ENCODE measurements around the gene C1orf115. TPM values are rescaled to one million over a fixed set of nuclear protein-coding genes. Genes with fewer than 3 reads are reported as not detected.

Gene C1orf115
- polyA plus RNA-seq, 1 of the 3 experiments (the other 2 are of a cell fraction): 4.2 TPM

DNA sequence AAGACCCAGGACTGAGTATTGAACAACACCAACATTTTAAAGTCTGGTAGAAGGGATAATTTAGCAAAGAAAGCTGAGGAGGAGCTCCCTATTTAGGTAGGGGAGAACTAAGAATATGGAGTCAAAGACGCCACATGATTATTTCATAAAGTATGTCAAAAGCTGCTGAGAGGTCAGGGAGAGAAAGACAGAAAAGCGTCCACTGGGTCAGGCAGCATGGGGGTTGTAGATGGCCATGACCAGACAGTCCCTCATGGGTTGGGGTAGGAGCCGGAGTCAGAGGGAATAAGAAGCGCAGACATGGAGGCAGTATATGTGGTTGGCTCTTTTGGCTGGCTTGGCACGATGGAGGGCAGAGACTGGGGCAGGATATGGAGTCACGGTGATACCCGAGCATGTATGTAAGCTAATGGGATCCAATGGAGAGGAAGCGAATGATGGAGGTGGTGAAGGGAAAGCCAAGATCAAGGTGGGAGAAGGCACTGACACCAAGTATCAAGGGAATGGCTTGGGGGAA is 4.8 kb downstream of the C1orf115 start:
- 86% methylated on average over 8 of the region's 8 CpGs for WGBS (ENCODE audit: low lambda C conversion rate)
- no peak overlapping the region for H3K4me3 ChIP-seq (ENCODE audit: low read depth in 2 of 2, low read length in 1 of 2)
- H3K9ac ChIP-seq: no peak overlapping the region
- H3K9me2 ChIP-seq: no peaks in the 10 kb centered on the region
- peaks cover 0 to 4% of the 10 kb centered on the region in 2 experiments; a peak in 1 of 4 replicates for H3K4me1 ChIP-seq (ENCODE audit: control insufficient read depth in 1 of 2, insufficient read depth in 2 of 2, low read depth in 1 of 2, low read length in 1 of 2)
- no peaks in the 10 kb centered on the region for H3K79me2 ChIP-seq (ENCODE audit: insufficient read depth)
- TF ChIP-seq, protein P1, sequence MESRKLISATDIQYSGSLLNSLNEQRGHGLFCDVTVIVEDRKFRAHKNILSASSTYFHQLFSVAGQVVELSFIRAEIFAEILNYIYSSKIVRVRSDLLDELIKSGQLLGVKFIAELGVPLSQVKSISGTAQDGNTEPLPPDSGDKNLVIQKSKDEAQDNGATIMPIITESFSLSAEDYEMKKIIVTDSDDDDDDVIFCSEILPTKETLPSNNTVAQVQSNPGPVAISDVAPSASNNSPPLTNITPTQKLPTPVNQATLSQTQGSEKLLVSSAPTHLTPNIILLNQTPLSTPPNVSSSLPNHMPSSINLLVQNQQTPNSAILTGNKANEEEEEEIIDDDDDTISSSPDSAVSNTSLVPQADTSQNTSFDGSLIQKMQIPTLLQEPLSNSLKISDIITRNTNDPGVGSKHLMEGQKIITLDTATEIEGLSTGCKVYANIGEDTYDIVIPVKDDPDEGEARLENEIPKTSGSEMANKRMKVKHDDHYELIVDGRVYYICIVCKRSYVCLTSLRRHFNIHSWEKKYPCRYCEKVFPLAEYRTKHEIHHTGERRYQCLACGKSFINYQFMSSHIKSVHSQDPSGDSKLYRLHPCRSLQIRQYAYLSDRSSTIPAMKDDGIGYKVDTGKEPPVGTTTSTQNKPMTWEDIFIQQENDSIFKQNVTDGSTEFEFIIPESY (IDR thresholded peaks at IDR 0.05; ENCODE audit: borderline replicate concordance, low read depth): no peak
- TF ChIP-seq NFIC (IDR thresholded peaks at IDR 0.05; ENCODE audit: borderline replicate concordance): no peak
- TF ChIP-seq, protein P2, sequence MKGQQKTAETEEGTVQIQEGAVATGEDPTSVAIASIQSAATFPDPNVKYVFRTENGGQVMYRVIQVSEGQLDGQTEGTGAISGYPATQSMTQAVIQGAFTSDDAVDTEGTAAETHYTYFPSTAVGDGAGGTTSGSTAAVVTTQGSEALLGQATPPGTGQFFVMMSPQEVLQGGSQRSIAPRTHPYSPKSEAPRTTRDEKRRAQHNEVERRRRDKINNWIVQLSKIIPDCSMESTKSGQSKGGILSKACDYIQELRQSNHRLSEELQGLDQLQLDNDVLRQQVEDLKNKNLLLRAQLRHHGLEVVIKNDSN (IDR thresholded peaks at IDR 0.05; ENCODE audit: borderline replicate concordance, low read depth): no peak
- no peak for TF ChIP-seq TEAD4 (IDR thresholded peaks at IDR 0.05; ENCODE audit: borderline replicate concordance, insufficient read depth)
- no peak for TF ChIP-seq FOSL2 (IDR thresholded peaks at IDR 0.05; ENCODE audit: borderline replicate concordance, low read depth)
- no peak overlapping the region for H3K27ac ChIP-seq (ENCODE audit: low read depth in 2 of 2, low read length in 1 of 2)
- H3K36me3 ChIP-seq (replicated peaks in 1 of 2; ENCODE audit: control insufficient read depth in 1 of 2, insufficient read depth in 2 of 2, low read length in 1 of 2): no peaks in the 10 kb centered on the region
- ChIA-PET CTCF (interaction anchor here (2.1 to 2.7 kb wide), 2 partner anchors 38 to 82 kb away, joined by 10 to 16 read pairs; no protein-coding TSS in a partner anchor), POLR2A (no interaction called here)
- no peak overlapping the region for H2AFZ ChIP-seq (ENCODE audit: low read depth)
- H3K4me2 ChIP-seq: no peak overlapping the region
- no peaks in the 10 kb centered on the region for H3F3A ChIP-seq (replicated peaks; ENCODE audit: insufficient read depth)
- no peaks in the 10 kb centered on the region for H4K20me1 ChIP-seq (ENCODE audit: insufficient read depth)
- H3K9me3 ChIP-seq: no peaks in the 10 kb centered on the region
- DNase-seq: no peak
- no peaks in the 10 kb centered on the region for H3K27me3 ChIP-seq (ENCODE audit: insufficient read depth)

DNA sequence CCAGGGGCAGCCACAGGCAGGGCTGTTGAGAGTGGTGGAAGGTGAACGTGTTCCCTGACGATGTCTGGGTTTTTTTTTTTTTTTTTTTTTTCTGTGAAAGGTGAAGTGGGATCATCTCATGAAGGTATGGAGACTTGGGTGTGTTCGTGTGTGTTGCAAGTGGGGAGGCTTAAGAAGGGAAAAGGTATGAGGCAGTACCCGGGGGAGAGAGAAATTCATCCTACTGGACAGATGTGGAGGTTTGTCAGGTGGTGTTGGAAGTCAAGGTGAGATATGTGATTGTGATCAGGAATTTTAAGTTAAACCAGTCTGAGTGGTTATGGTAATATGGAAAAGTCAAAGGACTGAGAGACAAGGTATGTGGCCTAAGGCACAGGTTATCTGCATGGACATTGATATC is 5.3 kb downstream of the C1orf115 start:
- H3K4me1 ChIP-seq (ENCODE audit: control insufficient read depth in 1 of 2, insufficient read depth in 2 of 2, low read depth in 1 of 2, low read length in 1 of 2): peaks cover 0 to 4% of the 10 kb centered on the region in 2 experiments; a peak in 1 of 4 replicates
- no peaks in the 10 kb centered on the region for H3K9me2 ChIP-seq
- no peak overlapping the region for H3K27ac ChIP-seq (ENCODE audit: low read depth in 2 of 2, low read length in 1 of 2)
- H3K4me2 ChIP-seq: no peak overlapping the region
- 87% methylated on average over 4 of the region's 4 CpGs for WGBS (ENCODE audit: low lambda C conversion rate)
- no peaks in the 10 kb centered on the region for H3K9me3 ChIP-seq
- no peak for TF ChIP-seq POLR2AphosphoS5 (IDR thresholded peaks at IDR 0.05; ENCODE audit: low read depth, low read length)
- TF ChIP-seq NRF1 (IDR thresholded peaks at IDR 0.05; ENCODE audit: low read depth, low read length): no peak
- TF ChIP-seq, protein P3, sequence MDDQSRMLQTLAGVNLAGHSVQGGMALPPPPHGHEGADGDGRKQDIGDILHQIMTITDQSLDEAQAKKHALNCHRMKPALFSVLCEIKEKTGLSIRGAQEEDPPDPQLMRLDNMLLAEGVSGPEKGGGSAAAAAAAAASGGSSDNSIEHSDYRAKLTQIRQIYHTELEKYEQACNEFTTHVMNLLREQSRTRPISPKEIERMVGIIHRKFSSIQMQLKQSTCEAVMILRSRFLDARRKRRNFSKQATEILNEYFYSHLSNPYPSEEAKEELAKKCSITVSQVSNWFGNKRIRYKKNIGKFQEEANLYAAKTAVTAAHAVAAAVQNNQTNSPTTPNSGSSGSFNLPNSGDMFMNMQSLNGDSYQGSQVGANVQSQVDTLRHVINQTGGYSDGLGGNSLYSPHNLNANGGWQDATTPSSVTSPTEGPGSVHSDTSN (IDR thresholded peaks at IDR 0.05): no peak
- TF ChIP-seq, protein P1 (IDR thresholded peaks at IDR 0.05; ENCODE audit: borderline replicate concordance, low read depth): no peak
- TF ChIP-seq GABPA (IDR thresholded peaks at IDR 0.05; ENCODE audit: low read depth): no peak
- no peak for TF ChIP-seq TCF12 (IDR thresholded peaks at IDR 0.05)
- TF ChIP-seq MXI1 (IDR thresholded peaks at IDR 0.05; ENCODE audit: low read depth, low read length): no peak
- CTCF ChIA-PET: no interaction called here
- no peak overlapping the region for H3K9ac ChIP-seq
- H2AFZ ChIP-seq (ENCODE audit: low read depth): no peak overlapping the region
- H4K20me1 ChIP-seq (ENCODE audit: insufficient read depth): no peaks in the 10 kb centered on the region
- DNase-seq: no peak
- no peaks in the 10 kb centered on the region for H3K36me3 ChIP-seq (replicated peaks in 1 of 2; ENCODE audit: control insufficient read depth in 1 of 2, insufficient read depth in 2 of 2, low read length in 1 of 2)
- no peaks in the 10 kb centered on the region for H3K79me2 ChIP-seq (ENCODE audit: insufficient read depth)
- H3K4me3 ChIP-seq (ENCODE audit: low read depth in 2 of 2, low read length in 1 of 2): no peak overlapping the region
- H3F3A ChIP-seq (replicated peaks; ENCODE audit: insufficient read depth): no peaks in the 10 kb centered on the region
- H3K27me3 ChIP-seq (ENCODE audit: insufficient read depth): no peaks in the 10 kb centered on the region
- POLR2A ChIA-PET: no interaction called here
